Thyroid gland (tissue), 4 donors: ENCODE measurements around the gene LPCAT1. TPM values are rescaled to one million over a fixed set of nuclear protein-coding genes. Genes with fewer than 3 reads are reported as not detected.

Source experiments
- DNase-seq, 2 donors: peaks; one replicate each; pipeline ENCODE4 v3.0.0-alpha.2; 2019
- H3K27ac ChIP-seq, 3 donors: fragments of 200-600 bp; sonication (generic); 1 replicate in 2 of 3; 2 replicates in 1 of 3; pipeline ENCODE4 v1.5.1; 2016 to 2019; ENCODE audit warnings: mild to moderate bottlenecking in 1 of 3, moderate library complexity in 1 of 3
- H3K27me3 ChIP-seq: fragments of 200-600 bp; sonication (generic); one replicate; pipeline ENCODE4 v1.5.1; 2019
- H3K36me3 ChIP-seq, 2 donors: fragments of 200-600 bp; sonication (generic); one replicate each; pipeline ENCODE4 v1.5.1; 2016 to 2019
- H3K4me1 ChIP-seq, 2 donors: fragments of 200-600 bp; sonication (generic); one replicate each; pipeline ENCODE4 v1.5.1; 2017 to 2019
- H3K4me3 ChIP-seq, 3 donors: fragments of 200-600 bp; sonication (generic); replicated peaks in 1 of 3; 1 replicate in 2 of 3; 2 replicates in 1 of 3; pipeline ENCODE4 v1.5.1; 2016; ENCODE audit warnings: mild to moderate bottlenecking in 1 of 3
- H3K9me3 ChIP-seq: fragments of 200-600 bp; sonication (generic); one replicate; pipeline ENCODE4 v1.5.1; 2017
- CTCF ChIP-seq, 6 experiments: fragments of 200-600 bp in 3 of 6; fragments of 450-650 bp in 3 of 6; sonication (generic) in 3 of 6; IDR thresholded peaks; one replicate each; pipeline ENCODE4 v1.5.1; 2016 to 2019; ENCODE audit warnings: antibody characterized with exemption in 6 of 6, mild to moderate bottlenecking in 2 of 6, inconsistent platforms in 1 of 6, moderate library complexity in 1 of 6
- POLR2A ChIP-seq, 2 donors: fragments of 450-650 bp; IDR thresholded peaks; one replicate each; pipeline ENCODE4 v1.6.1; 2017; ENCODE audit warnings: antibody characterized with exemption in 2 of 2, mild to moderate bottlenecking in 2 of 2, moderate library complexity in 1 of 2
- WGBS, 2 donors: methylation state at CpG; one replicate each; pipeline ENCODE4 v1.1.5; 2017; 5-methylcytosine and 5-hydroxymethylcytosine counted together
- intact Hi-C: fragments of 100-400 bp; cut with DNase I; formaldehyde crosslinking; loops from one replicate; pipeline ENCODE4 v1.15.1; 2023
- total RNA-seq, 4 donors: library from RNA; depleted of rRNA; stranded (reverse); fragments of >200 nt; gene quantifications; one replicate each; pipeline ENCODE4 v1.2.3, GENCODE V29; 2016

Gene LPCAT1
- total RNA-seq, 4 donors from 2014 or later = 30.9 to 35.7 (median 33.3) TPM

- 86 to 89% methylated on average over 7 to 18 of the region's 25 CpGs for WGBS, 2 donors
- H3K9me3 ChIP-seq = no peaks in the 10 kb centered on the region
- TF ChIP-seq POLR2A (IDR thresholded peaks at IDR 0.05) (no peak), CTCF (IDR thresholded peaks at IDR 0.05) (no peak)
- no peak overlapping the region for H3K27ac ChIP-seq
- peaks cover 12 to 16% of the 10 kb centered on the region in 2 donors for H3K4me1 ChIP-seq
- H3K36me3 ChIP-seq = no peaks in the 10 kb centered on the region
- no peak overlapping the region for H3K4me3 ChIP-seq
- DNase-seq = no peak
- intact Hi-C loops = no loop called here
- no peaks in the 10 kb centered on the region for H3K27me3 ChIP-seq
Observed at GRCh38 chr5:1565737-1566734, 42.3 kb upstream of the LPCAT1 start.

GRCh38 chr5:1564824-1565736, 41.3 kb upstream of the LPCAT1 start:
- WGBS, 2 donors = 89 to 95% methylated on average over 19 of the region's 22 CpGs
- no peaks in the 10 kb centered on the region for H3K27me3 ChIP-seq
- H3K4me3 ChIP-seq = no peak overlapping the region
- H3K27ac ChIP-seq = no peak overlapping the region
- TF ChIP-seq POLR2A (IDR thresholded peaks at IDR 0.05) (no peak), CTCF (IDR thresholded peaks at IDR 0.05) (no peak)
- DNase-seq = no peak
- H3K4me1 ChIP-seq = peaks cover 12 to 16% of the 10 kb centered on the region in 2 donors
- no peaks in the 10 kb centered on the region for H3K36me3 ChIP-seq
- no peaks in the 10 kb centered on the region for H3K9me3 ChIP-seq
- intact Hi-C loops = no loop called here

GRCh38 chr5:1564182-1564748, 40.5 kb upstream of the LPCAT1 start:
- Histone ChIP-seq H3K4me3 (no peak overlapping the region), H3K27ac (no peak overlapping the region), H3K27me3 (no peaks in the 10 kb centered on the region), H3K4me1 (peaks cover 12 to 16% of the 10 kb centered on the region in 2 donors), H3K9me3 (no peaks in the 10 kb centered on the region), H3K36me3 (no peaks in the 10 kb centered on the region)
- 70 to 78% methylated on average over 12 to 14 of the region's 14 CpGs for WGBS, 2 donors
- TF ChIP-seq CTCF (IDR thresholded peaks at IDR 0.05) (no peak), POLR2A (IDR thresholded peaks at IDR 0.05) (no peak)
- intact Hi-C loops = no loop called here
- no peak for DNase-seq

- H3K4me1 ChIP-seq = peaks cover 12 to 15% of the 10 kb centered on the region in 2 donors
- H3K27me3 ChIP-seq = no peaks in the 10 kb centered on the region
- intact Hi-C loops = no loop called here
- DNase-seq = no peak
- H3K27ac ChIP-seq = no peak overlapping the region
- TF ChIP-seq CTCF (IDR thresholded peaks at IDR 0.05) = no peak
- no peak for TF ChIP-seq POLR2A (IDR thresholded peaks at IDR 0.05)
- H3K36me3 ChIP-seq = no peaks in the 10 kb centered on the region
- no peaks in the 10 kb centered on the region for H3K9me3 ChIP-seq
- H3K4me3 ChIP-seq = no peak overlapping the region
- 68 to 73% methylated on average over 7 of the region's 7 CpGs for WGBS, 2 donors
Observed at GRCh38 chr5:1563617-1564181, 39.9 kb upstream of the LPCAT1 start.
